Kidney epithelial cell (primary cell): ENCODE measurements around the gene MGP. TPM values are rescaled to one million over a fixed set of nuclear protein-coding genes. Genes with fewer than 3 reads are reported as not detected.

Source experiments
- DNase-seq: peaks from one replicate; pipeline ENCODE4 v3.0.0-alpha.2; 2010; ENCODE audit warnings: low read depth
- H3K27me3 ChIP-seq: 2 replicates; pipeline ENCODE4 v1.6.0; 2011; ENCODE audit warnings: low read length; ENCODE audit not compliant: control insufficient read depth, insufficient read depth
- H3K36me3 ChIP-seq: 2 replicates; pipeline ENCODE4 v1.5.1; 2011; ENCODE audit warnings: low read length; ENCODE audit not compliant: control insufficient read depth, insufficient read depth
- H3K4me3 ChIP-seq: 2 replicates; pipeline ENCODE4 v1.5.1; 2011; ENCODE audit warnings: low read depth, mild to moderate bottlenecking, control low read depth, low read length
- CTCF ChIP-seq: IDR thresholded peaks from 2 replicates; pipeline ENCODE4 v1.5.1; 2011; ENCODE audit warnings: mild to moderate bottlenecking, moderate library complexity, low read length, control low read depth, inconsistent platforms; ENCODE audit not compliant: insufficient read depth, poor library complexity, severe bottlenecking
- total RNA-seq: library from RNA; depleted of rRNA; stranded (reverse); fragments of >200 nt; gene quantifications from 2 replicates; pipeline ENCODE4 v1.2.3, GENCODE V29; 2015

MGP gene
- total RNA-seq, 1 donor from 2014 or later: 4.0 TPM

- no peak overlapping the region for H3K4me3 ChIP-seq
- H3K36me3 ChIP-seq: no peaks in the 10 kb centered on the region
- DNase-seq: no peak
- H3K27me3 ChIP-seq: no peaks in the 10 kb centered on the region
- TF ChIP-seq CTCF: no peak
Observed at GRCh38 chr12:14883686-14884085, 2.0 kb downstream of the MGP start.

GRCh38 chr12:14880890-14881453 lies 4.7 kb downstream of the MGP start:
- TF ChIP-seq CTCF: no peak
- Histone ChIP-seq H3K27me3 (no peaks in the 10 kb centered on the region), H3K36me3 (no peaks in the 10 kb centered on the region), H3K4me3 (no peak overlapping the region)
- no peak for DNase-seq

GRCh38 chr12:14879222-14879933 lies 6.3 kb downstream of the MGP start:
- no peak for TF ChIP-seq CTCF
- H3K27me3 ChIP-seq: no peaks in the 10 kb centered on the region
- H3K36me3 ChIP-seq: no peaks in the 10 kb centered on the region
- no peak overlapping the region for H3K4me3 ChIP-seq
- no peak for DNase-seq

GRCh38 chr12:14878488-14878887 lies 7.2 kb downstream of the MGP start:
- Histone ChIP-seq H3K36me3 (no peaks in the 10 kb centered on the region), H3K27me3 (no peaks in the 10 kb centered on the region), H3K4me3 (no peak overlapping the region)
- DNase-seq: no peak
- TF ChIP-seq CTCF: no peak

- TF ChIP-seq CTCF: no peak
- Histone ChIP-seq H3K4me3 (no peak overlapping the region), H3K36me3 (no peaks in the 10 kb centered on the region), H3K27me3 (no peaks in the 10 kb centered on the region)
- DNase-seq: no peak
Observed at GRCh38 chr12:14876833-14877232, 8.8 kb downstream of the MGP start.

- Histone ChIP-seq H3K4me3 (no peak overlapping the region), H3K27me3 (no peaks in the 10 kb centered on the region), H3K36me3 (no peaks in the 10 kb centered on the region)
- no peak for DNase-seq
- no peak for TF ChIP-seq CTCF
Observed at GRCh38 chr12:14874882-14875281, 10.8 kb downstream of the MGP start.
